ENCODE results near the gene CDK5R2. TPM values are rescaled to one million over a fixed set of nuclear protein-coding genes. Genes with fewer than 3 reads are reported as not detected.

The CDK5R2 gene
- not detected for total RNA-seq

DNA sequence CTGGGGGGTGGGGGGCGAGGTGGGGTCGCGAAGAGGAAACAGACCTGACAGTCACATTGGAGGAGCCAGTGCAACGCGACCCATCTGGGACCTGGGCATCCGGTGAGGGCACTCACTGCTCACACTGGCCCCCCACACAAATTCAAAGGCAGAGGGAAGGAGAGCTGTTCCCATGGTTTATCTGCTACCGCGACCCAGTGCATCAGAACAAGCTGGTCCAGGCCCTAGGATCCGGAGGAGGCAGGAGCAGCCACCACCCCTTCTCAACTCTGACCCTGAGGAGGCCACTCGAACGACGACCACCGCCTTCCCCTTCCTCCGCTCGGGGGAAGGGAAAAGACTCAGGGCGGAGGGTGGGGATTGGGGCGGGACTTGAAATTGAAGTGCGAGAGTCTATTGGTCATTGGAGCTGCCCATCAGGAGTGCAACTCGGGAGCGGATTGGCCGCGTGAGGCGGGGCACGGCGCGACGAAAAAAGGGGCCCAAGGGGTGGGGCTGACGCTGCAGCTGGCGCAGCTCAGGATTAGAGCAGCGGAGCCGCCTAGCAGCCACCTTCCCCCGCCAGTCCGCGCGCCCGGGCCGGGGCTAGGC is at the start of gene CDK5R2:
Gene CDK5R2, plus strand, starts transcription at position 526 of the 591 bp plus-strand sequence. CDS start 155 bp downstream, outside the sequence.
- TF ChIP-seq POLR2AphosphoS5 (IDR thresholded peaks at IDR 0.05) = no peak
- TF ChIP-seq, protein P1, sequence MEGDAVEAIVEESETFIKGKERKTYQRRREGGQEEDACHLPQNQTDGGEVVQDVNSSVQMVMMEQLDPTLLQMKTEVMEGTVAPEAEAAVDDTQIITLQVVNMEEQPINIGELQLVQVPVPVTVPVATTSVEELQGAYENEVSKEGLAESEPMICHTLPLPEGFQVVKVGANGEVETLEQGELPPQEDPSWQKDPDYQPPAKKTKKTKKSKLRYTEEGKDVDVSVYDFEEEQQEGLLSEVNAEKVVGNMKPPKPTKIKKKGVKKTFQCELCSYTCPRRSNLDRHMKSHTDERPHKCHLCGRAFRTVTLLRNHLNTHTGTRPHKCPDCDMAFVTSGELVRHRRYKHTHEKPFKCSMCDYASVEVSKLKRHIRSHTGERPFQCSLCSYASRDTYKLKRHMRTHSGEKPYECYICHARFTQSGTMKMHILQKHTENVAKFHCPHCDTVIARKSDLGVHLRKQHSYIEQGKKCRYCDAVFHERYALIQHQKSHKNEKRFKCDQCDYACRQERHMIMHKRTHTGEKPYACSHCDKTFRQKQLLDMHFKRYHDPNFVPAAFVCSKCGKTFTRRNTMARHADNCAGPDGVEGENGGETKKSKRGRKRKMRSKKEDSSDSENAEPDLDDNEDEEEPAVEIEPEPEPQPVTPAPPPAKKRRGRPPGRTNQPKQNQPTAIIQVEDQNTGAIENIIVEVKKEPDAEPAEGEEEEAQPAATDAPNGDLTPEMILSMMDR (IDR thresholded peaks at IDR 0.05) = no peak
- no peak for TF ChIP-seq EP300 (IDR thresholded peaks at IDR 0.05)
- no peak for TF ChIP-seq POLR2A (IDR thresholded peaks at IDR 0.05)
- DNase-seq (peak; percentile 51 to 92), ATAC-seq (ENCODE audit: low FRiP score in 2 of 2) (peak in 1 of 2 donors; percentile 76)
- H3K27ac ChIP-seq = no peak within 1 kb of the TSS
- no peaks in the 10 kb centered on the region for H3K9me3 ChIP-seq
- H3K27me3 ChIP-seq = peaks cover 0 to 58% (median 35%) of the 10 kb centered on the region in 4 donors
- peak within 1 kb of the TSS in 3 of 4 donors; percentile 37 to 48 (median 47) for H3K4me3 ChIP-seq
- H3K4me1 ChIP-seq = peaks cover 14 to 28% (median 20%) of the 10 kb centered on the region in 4 donors
- H3K36me3 ChIP-seq = no peaks in the 10 kb centered on the region
- 0 to 1% methylated on average over 3 to 37 of the region's 37 CpGs for WGBS, 2 donors

DNA sequence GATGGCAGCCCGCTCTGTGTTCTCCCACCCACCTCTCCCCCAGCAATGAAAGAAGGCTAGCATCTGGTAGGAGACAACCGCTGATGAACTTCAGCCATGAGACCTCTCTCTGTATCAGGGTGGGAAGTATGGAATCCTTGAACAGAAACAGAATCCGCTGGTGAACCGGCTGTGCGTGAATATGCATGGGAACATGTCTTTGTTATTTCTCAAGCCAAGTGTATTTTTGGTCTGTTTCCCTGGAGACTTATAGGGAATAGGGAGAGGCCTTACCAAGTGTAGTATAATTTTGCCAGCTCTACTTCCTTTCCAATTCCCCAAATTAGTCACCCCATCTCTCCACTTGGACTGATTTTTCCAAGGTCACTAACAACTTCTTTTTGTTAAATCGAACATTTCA is 48.7 kb upstream of the CDK5R2 start:
- WGBS, 2 donors = 96 to 98% methylated on average over 6 of the region's 6 CpGs
- Histone ChIP-seq H3K27ac (no peak overlapping the region), H3K27me3 (no peaks in the 10 kb centered on the region), H3K4me3 (no peak overlapping the region), H3K9me3 (no peaks in the 10 kb centered on the region), H3K36me3 (no peaks in the 10 kb centered on the region), H3K4me1 (peaks cover 4 to 14% (median 6%) of the 10 kb centered on the region in 4 donors)
- DNase-seq (no peak), ATAC-seq (ENCODE audit: low FRiP score in 2 of 2) (no peak)
- TF ChIP-seq POLR2A (IDR thresholded peaks at IDR 0.05) = no peak
- TF ChIP-seq, protein P1 (IDR thresholded peaks at IDR 0.05) = no peak
- TF ChIP-seq EP300 (IDR thresholded peaks at IDR 0.05) = no peak
- TF ChIP-seq POLR2AphosphoS5 (IDR thresholded peaks at IDR 0.05) = no peak

DNA sequence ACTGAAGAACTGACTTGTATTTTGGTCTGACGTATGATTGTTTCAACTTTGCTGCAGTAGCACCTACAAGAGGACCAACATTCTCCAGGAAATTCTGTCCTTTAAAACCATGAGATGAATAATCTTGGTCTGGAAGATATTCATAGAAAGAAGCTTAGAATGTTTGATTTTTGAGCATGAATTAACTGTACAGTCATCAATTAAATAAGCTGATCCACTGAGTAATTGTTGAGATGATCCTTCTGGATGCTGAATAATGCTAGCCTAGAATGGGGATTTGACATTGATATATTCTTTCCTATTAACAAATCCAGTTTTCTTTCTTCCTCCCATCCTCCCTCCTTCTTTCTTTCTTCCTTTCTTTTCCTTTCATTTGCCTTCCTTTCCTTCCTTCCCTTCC is 39.0 kb upstream of the CDK5R2 start:
- WGBS, 2 donors = 80 to 87% methylated on average over 1 of the region's 1 CpG

DNA sequence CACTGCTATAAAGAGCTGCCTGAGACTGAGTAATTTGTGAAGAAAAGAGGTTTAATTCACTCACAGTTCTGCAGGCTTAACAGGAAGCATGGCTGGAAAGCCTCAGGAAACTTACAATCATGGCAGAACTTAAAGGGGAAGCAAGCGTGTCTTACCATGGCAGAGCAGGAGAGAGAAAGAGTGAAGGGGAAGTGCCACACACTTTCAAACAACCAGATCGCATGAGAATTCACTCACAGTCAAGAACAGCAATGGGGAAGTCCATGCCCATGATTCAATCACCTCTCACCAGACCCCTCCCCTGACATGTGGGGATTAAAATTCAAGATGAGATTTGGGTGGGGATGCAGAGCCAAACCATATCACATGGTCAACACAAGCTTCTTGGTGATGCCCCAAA is 34.7 kb upstream of the CDK5R2 start:
- no peak for ATAC-seq (ENCODE audit: low FRiP score in 2 of 2)
- no peak overlapping the region for H3K27ac ChIP-seq
- no peaks in the 10 kb centered on the region for H3K36me3 ChIP-seq
- no peak overlapping the region for H3K4me3 ChIP-seq
- no peaks in the 10 kb centered on the region for H3K27me3 ChIP-seq
- no peaks in the 10 kb centered on the region for H3K4me1 ChIP-seq
- DNase-seq = no peak
- TF ChIP-seq EP300 (IDR thresholded peaks at IDR 0.05) = no peak
- TF ChIP-seq POLR2A (IDR thresholded peaks at IDR 0.05) = no peak
- TF ChIP-seq, protein P1 (IDR thresholded peaks at IDR 0.05) = no peak
- 76 to 85% methylated on average over 2 of the region's 2 CpGs for WGBS, 2 donors
- peaks cover 0 to 6% (median 0%) of the 10 kb centered on the region in 4 donors for H3K9me3 ChIP-seq

More for the DNA sequence above, 39.0 kb upstream of the CDK5R2 start:
- H3K27me3 ChIP-seq = no peaks in the 10 kb centered on the region
- no peaks in the 10 kb centered on the region for H3K36me3 ChIP-seq
- H3K4me1 ChIP-seq = no peaks in the 10 kb centered on the region
- DNase-seq (no peak), ATAC-seq (ENCODE audit: low FRiP score in 2 of 2) (no peak)
- TF ChIP-seq POLR2A (IDR thresholded peaks at IDR 0.05) = no peak
- TF ChIP-seq POLR2AphosphoS5 (IDR thresholded peaks at IDR 0.05) = no peak
- TF ChIP-seq, protein P1 (IDR thresholded peaks at IDR 0.05) = no peak
- no peak for TF ChIP-seq EP300 (IDR thresholded peaks at IDR 0.05)
- no peak overlapping the region for H3K4me3 ChIP-seq
- H3K9me3 ChIP-seq = peaks cover 0 to 6% (median 0%) of the 10 kb centered on the region in 4 donors
- H3K27ac ChIP-seq = no peak overlapping the region

DNA sequence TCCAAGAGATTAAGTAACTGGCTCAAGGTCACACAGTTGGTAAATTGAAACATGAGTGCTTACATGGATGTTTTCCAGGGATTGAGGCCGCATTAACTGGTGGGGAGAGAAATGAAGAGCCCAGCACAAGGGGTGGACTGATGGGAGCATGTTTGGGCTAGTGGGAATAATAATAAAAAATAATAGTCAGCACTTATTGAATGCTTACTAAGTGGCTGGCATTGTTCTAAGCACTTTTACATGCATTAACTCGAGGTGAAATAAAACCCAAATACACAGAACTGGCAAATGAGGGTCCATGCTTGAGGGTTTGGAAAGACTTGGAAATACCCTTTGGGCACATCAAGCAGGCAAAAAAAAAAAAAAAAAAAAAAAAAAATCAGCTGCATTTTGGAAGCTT is 34.0 kb upstream of the CDK5R2 start:
- ATAC-seq (ENCODE audit: low FRiP score in 2 of 2) (no peak), DNase-seq (no peak)
- peaks cover 0 to 6% (median 0%) of the 10 kb centered on the region in 4 donors for H3K9me3 ChIP-seq
- no peaks in the 10 kb centered on the region for H3K4me1 ChIP-seq
- no peaks in the 10 kb centered on the region for H3K36me3 ChIP-seq
- no peak for TF ChIP-seq EP300 (IDR thresholded peaks at IDR 0.05)
- TF ChIP-seq, protein P1 (IDR thresholded peaks at IDR 0.05) = no peak
- TF ChIP-seq POLR2A (IDR thresholded peaks at IDR 0.05) = no peak
- TF ChIP-seq POLR2AphosphoS5 (IDR thresholded peaks at IDR 0.05) = no peak
- H3K27ac ChIP-seq = no peak overlapping the region
- H3K27me3 ChIP-seq = no peaks in the 10 kb centered on the region
- WGBS, 2 donors = 69 to 73% methylated on average over 2 of the region's 2 CpGs
- no peak overlapping the region for H3K4me3 ChIP-seq

Measured in upper lobe of left lung (tissue), 6 donors.